ENCODE data around the gene ADGRD2.

The ADGRD2 gene

GRCh38 chr9:124512806-124513204 lies 62.6 kb downstream of the ADGRD2 start:
- no peak for DNase-seq

- DNase-seq = no peak
These were observed 63.2 kb downstream of the ADGRD2 start for GRCh38 chr9:124513376-124513994.

GRCh38 chr9:124514125-124514524 lies 63.9 kb downstream of the ADGRD2 start:
- DNase-seq = no peak

- DNase-seq = no peak
These were observed 64.6 kb downstream of the ADGRD2 start for GRCh38 chr9:124514874-124515273.

GRCh38 chr9:124517600-124517999 lies 67.3 kb downstream of the ADGRD2 start:
- peak; percentile 4 for DNase-seq

- DNase-seq = peak; percentile 9
These were observed 67.9 kb downstream of the ADGRD2 start for GRCh38 chr9:124518116-124518515.

GRCh38 chr9:124520206-124520596 lies 70.0 kb downstream of the ADGRD2 start:
- no peak for DNase-seq

GRCh38 chr9:124521142-124521541 lies 70.9 kb downstream of the ADGRD2 start:
- no peak for DNase-seq

- no peak for DNase-seq
These were observed 72.2 kb downstream of the ADGRD2 start for GRCh38 chr9:124522121-124523098.

GRCh38 chr9:124526174-124526573 lies 75.9 kb downstream of the ADGRD2 start:
- DNase-seq = no peak

GRCh38 chr9:124527781-124528180 lies 77.5 kb downstream of the ADGRD2 start:
- DNase-seq = no peak
